B cell (primary cell): ENCODE data around the gene TLR7. TPM values are rescaled to one million over a fixed set of nuclear protein-coding genes. Genes with fewer than 3 reads are reported as not detected.

Source experiments
- ATAC-seq: fragments of 200-7000 bp; cut with Tn5 transposase; one replicate; pipeline ENCODE4 v1.10.0; 2021; ENCODE audit warnings: low read depth, mild to moderate bottlenecking, moderate number of reproducible peaks, moderate library complexity
- CTCF ChIA-PET: fragments of 350-600 bp; sonication (Branson Sonifier 250); formaldehyde crosslinking; loops from one replicate; lab custom pipeline; 2021; ENCODE audit warnings: antibody characterized with exemption, inconsistent platforms; lab: Charles Lee
- POLR2A ChIA-PET: fragments of 350-600 bp; sonication (Branson Sonifier 250); formaldehyde crosslinking; loops from one replicate; lab custom pipeline; 2021; ENCODE audit warnings: antibody characterized with exemption; lab: Charles Lee
- DNase-seq: peaks from one replicate; pipeline ENCODE4 v3.0.0; 2013
- H2AFZ ChIP-seq: 2 replicates; pipeline ENCODE4 v1.6.1; 2012; ENCODE audit warnings: mild to moderate bottlenecking, low read depth, low read length; ENCODE audit not compliant: insufficient read depth, poor library complexity, severe bottlenecking
- H3K27ac ChIP-seq, 2 donors: 1 replicate in 1 of 2; 2 replicates in 1 of 2; pipeline ENCODE4 v1.5.1; 2012 to 2013; ENCODE audit warnings: low read length in 2 of 2, mild to moderate bottlenecking in 2 of 2, moderate library complexity in 1 of 2
- H3K27me3 ChIP-seq, 4 experiments: fragments of 200-600 bp in 1 of 4; sonication (generic) in 1 of 4; replicated peaks in 1 of 4; 1 replicate in 2 of 4; 2 replicates in 2 of 4; pipeline versions ENCODE4 v1.6.1 to v1.7.0; 2013 to 2016; ENCODE audit warnings: low read length in 3 of 4, mild to moderate bottlenecking in 2 of 4, mixed read lengths in 1 of 4, moderate library complexity in 1 of 4; ENCODE audit not compliant: insufficient read depth in 4 of 4, control insufficient read depth in 3 of 4; ENCODE audit errors: control extremely low read depth in 1 of 4
- H3K36me3 ChIP-seq, 2 experiments: replicated peaks in 1 of 2; 1 replicate in 1 of 2; 2 replicates in 1 of 2; pipeline versions ENCODE4 v1.6.1 to v1.7.1; 2013; ENCODE audit warnings: low read length in 1 of 2; ENCODE audit not compliant: insufficient read depth in 2 of 2, control insufficient read depth in 1 of 2; ENCODE audit errors: control extremely low read depth in 1 of 2, extremely low read depth in 1 of 2
- H3K4me1 ChIP-seq, 2 donors: fragments of 200-600 bp in 1 of 2; sonication (generic) in 1 of 2; 1 replicate in 1 of 2; 2 replicates in 1 of 2; pipeline versions ENCODE4 v1.5.1 to v1.6.1; 2013 to 2017; ENCODE audit warnings: low read length in 2 of 2; ENCODE audit not compliant: control insufficient read depth in 2 of 2, insufficient read depth in 2 of 2
- H3K4me2 ChIP-seq: replicated peaks from 2 replicates; pipeline ENCODE3; 2012; ENCODE audit warnings: mild to moderate bottlenecking, low read depth, low read length; ENCODE audit not compliant: poor library complexity, severe bottlenecking
- H3K4me3 ChIP-seq, 5 experiments: fragments of 200-600 bp in 1 of 5; sonication (generic) in 1 of 5; 1 replicate in 3 of 5; 2 replicates in 2 of 5; pipeline versions ENCODE4 v1.5.1 to v1.7.0; 2011 to 2016; ENCODE audit warnings: low read length in 4 of 5, mild to moderate bottlenecking in 4 of 5, low read depth in 2 of 5, control low read depth in 1 of 5, moderate library complexity in 1 of 5; ENCODE audit not compliant: insufficient read depth in 1 of 5; ENCODE audit errors: control extremely low read depth in 1 of 5, extremely low read depth in 1 of 5
- H3K79me2 ChIP-seq: fragments of 200-600 bp; sonication (generic); one replicate; pipeline ENCODE4 v1.6.0; 2016; ENCODE audit warnings: low read length; ENCODE audit not compliant: control insufficient read depth, insufficient read depth
- H3K9ac ChIP-seq: fragments of 200-600 bp; sonication (generic); 2 replicates; pipeline ENCODE4 v1.6.1; 2017; ENCODE audit warnings: mild to moderate bottlenecking, low read length, moderate library complexity
- H3K9me3 ChIP-seq, 3 donors: one replicate each; pipeline versions ENCODE4 v1.6.1 to v1.7.1; 2013; ENCODE audit warnings: low read length in 2 of 3; ENCODE audit not compliant: control insufficient read depth in 2 of 3, insufficient read depth in 1 of 3; ENCODE audit errors: control extremely low read depth in 1 of 3
- H4K20me1 ChIP-seq: 2 replicates; pipeline ENCODE4 v1.6.0; 2012; ENCODE audit warnings: mild to moderate bottlenecking, low read length; ENCODE audit not compliant: insufficient read depth, control insufficient read depth, poor library complexity, severe bottlenecking
- H3K27ac Mint-ChIP-seq: one replicate; pipeline ENCODE4 v1.8.0; 2021; ENCODE audit warnings: mixed read lengths
- H3K27me3 Mint-ChIP-seq: one replicate; pipeline ENCODE4 v1.8.0; 2021; ENCODE audit warnings: mixed read lengths
- H3K4me1 Mint-ChIP-seq: one replicate; pipeline ENCODE4 v1.8.0; 2021; ENCODE audit warnings: mixed read lengths
- H3K4me3 Mint-ChIP-seq: one replicate; pipeline ENCODE4 v1.8.0; 2021; ENCODE audit warnings: mixed read lengths
- H3K9me3 Mint-ChIP-seq: one replicate; pipeline ENCODE4 v1.8.0; 2022; ENCODE audit warnings: mixed read lengths; ENCODE audit not compliant: insufficient read depth
- CTCF ChIP-seq: fragments of 200-600 bp; IDR thresholded peaks from one replicate; pipeline ENCODE4 v1.8.0; 2022; ENCODE audit warnings: antibody characterized with exemption, mild to moderate bottlenecking
- EZH2 ChIP-seq: IDR thresholded peaks from 2 replicates; pipeline ENCODE4 v1.6.1; 2012; ENCODE audit warnings: borderline replicate concordance, low read depth, mild to moderate bottlenecking, moderate library complexity, low read length; ENCODE audit not compliant: insufficient read depth, poor library complexity, severe bottlenecking
- WGBS: methylation state at CpG from one replicate; pipeline ENCODE4 v1.1.5; 2013; ENCODE audit warnings: missing lambda C conversion rate; ENCODE audit not compliant: insufficient coverage; 5-methylcytosine and 5-hydroxymethylcytosine counted together
- intact Hi-C: fragments of 100-400 bp; cut with micrococcal nuclease; formaldehyde crosslinking; loops from one replicate; pipeline ENCODE4 v1.10.0; 2022
- polyA plus RNA-seq: library from polyadenylated mRNA; depleted of rRNA; stranded (reverse); fragments of >200 nt; gene quantifications from 2 replicates; pipeline ENCODE4 v1.2.3, GENCODE V29; 2012
- total RNA-seq, 2 donors: library from RNA; stranded (reverse); fragments of 120-200 nt in 1 of 2; gene quantifications; 1 replicate in 1 of 2; 2 replicates in 1 of 2; pipeline versions ENCODE4 v1.2.3 to v1.2.4, GENCODE V29; 2013 to 2022

TLR7 gene
- total and polyA plus RNA-seq, 2 donors (not counting 1 experiment from before 2014, with no cell fraction given), result 6.1 to 10.2 TPM

GRCh38 chrX:12903646-12904045 lies 36.8 kb downstream of the TLR7 start:
- ChIA-PET POLR2A (no interaction called here), CTCF (interaction anchor here (1.5 to 2.8 kb wide), 4 partner anchors 10 to 585 kb away, joined by 3 to 30 read pairs (median 4); no protein-coding TSS in a partner anchor)
- H3K4me3 Mint-ChIP-seq, result no peak overlapping the region
- no peaks in the 10 kb centered on the region for H3K27me3 ChIP-seq
- H3K27ac ChIP-seq, result no peak overlapping the region
- no peak overlapping the region for H3K4me3 ChIP-seq
- ATAC-seq (no peak), DNase-seq (no peak)
- intact Hi-C loops, result loop anchor here (5.0 kb wide), 1 partner anchor 201 kb away; no protein-coding TSS in a partner anchor
- H3K9ac ChIP-seq, result no peak overlapping the region
- H2AFZ ChIP-seq, result no peak overlapping the region
- H3K9me3 ChIP-seq, result no peaks in the 10 kb centered on the region
- H3K4me1 Mint-ChIP-seq, result peaks cover 5% of the 10 kb centered on the region
- H3K4me2 ChIP-seq, result no peak overlapping the region
- peaks cover 0 to 7% of the 10 kb centered on the region in 2 donors for H3K4me1 ChIP-seq
- H3K27me3 Mint-ChIP-seq, result no peaks in the 10 kb centered on the region
- no peaks in the 10 kb centered on the region for H4K20me1 ChIP-seq
- 94% methylated on average over 3 of the region's 8 CpGs for WGBS
- H3K9me3 Mint-ChIP-seq, result no peaks in the 10 kb centered on the region
- H3K36me3 ChIP-seq, result no peaks in the 10 kb centered on the region
- TF ChIP-seq CTCF (no peak), EZH2 (no peak)
- H3K27ac Mint-ChIP-seq, result no peak overlapping the region
- H3K79me2 ChIP-seq, result no peaks in the 10 kb centered on the region

GRCh38 chrX:12906046-12906761 lies 39.3 kb downstream of the TLR7 start, which contains the start of gene TLR8:
TSS of gene TLR8 (plus strand) at chrX:12906620. CDS start at chrX:12906707, 87 bp downstream.
- POLR2A ChIA-PET, result no interaction called here
- peak within 1 kb of the TSS; percentile 13 for H3K4me3 Mint-ChIP-seq
- H3K4me3 ChIP-seq, result peak within 1 kb of the TSS in 1 of 5 experiments; percentile 13

More at GRCh38 chrX:12906046-12906761, 39.3 kb downstream of the TLR7 start, which contains the start of gene TLR8:
- DNase-seq (no peak), ATAC-seq (no peak)
- no peaks in the 10 kb centered on the region for H3K9me3 ChIP-seq
- CTCF ChIA-PET, result interaction anchor here (0.6 kb wide), 1 partner anchor 15 kb away, joined by 3 read pairs; no protein-coding TSS in a partner anchor
- no peaks in the 10 kb centered on the region for H3K27me3 ChIP-seq
- 100% methylated on average over 3 of the region's 15 CpGs for WGBS
- H3K4me2 ChIP-seq, result no peak within 1 kb of the TSS
- H4K20me1 ChIP-seq, result no peaks in the 10 kb centered on the region
- H3K27me3 Mint-ChIP-seq, result no peaks in the 10 kb centered on the region
- H3K9ac ChIP-seq, result no peak within 1 kb of the TSS
- H3K9me3 Mint-ChIP-seq, result no peaks in the 10 kb centered on the region
- H3K27ac Mint-ChIP-seq, result no peak within 1 kb of the TSS
- H3K4me1 ChIP-seq, result peaks cover 0 to 5% of the 10 kb centered on the region in 2 donors
- no peak within 1 kb of the TSS for H2AFZ ChIP-seq
- H3K36me3 ChIP-seq, result no peaks in the 10 kb centered on the region
- H3K4me1 Mint-ChIP-seq, result peaks cover 9% of the 10 kb centered on the region
- H3K27ac ChIP-seq, result no peak within 1 kb of the TSS
- H3K79me2 ChIP-seq, result no peaks in the 10 kb centered on the region
- TF ChIP-seq CTCF, result no peak
- TF ChIP-seq EZH2, result no peak
- intact Hi-C loops, result no loop called here
